A673 (cell line): Measurements from ENCODE around the gene PYGB. TPM values are rescaled to one million over a fixed set of nuclear protein-coding genes. Genes with fewer than 3 reads are reported as not detected.

Source experiments
- BruUV-seq: library from RNA; stranded (reverse); fragments of 400-500 nt; replicated peaks from 2 replicates; lab custom pipeline; 2021; lab: Mats Ljungman, UMichigan
- CTCF ChIA-PET: fragments of 300-600 bp; sonication (Branson Sonifier 250); formaldehyde crosslinking; loops from one replicate; lab custom pipeline; 2022; ENCODE audit warnings: antibody characterized with exemption; lab: Charles Lee
- POLR2A ChIA-PET: fragments of 300-600 bp; sonication (Branson Sonifier 250); formaldehyde crosslinking; loops from one replicate; lab custom pipeline; 2022; ENCODE audit warnings: antibody characterized with exemption; ENCODE audit not compliant: low non-redundant PET; lab: Charles Lee
- DNase-seq: peaks from one replicate; pipeline ENCODE4 v3.0.0-alpha.2; 2015; ENCODE audit warnings: low spot score
- H3K27ac ChIP-seq: fragments of 200-600 bp; sonication (generic); 2 replicates; pipeline ENCODE4 v1.5.1; 2016; ENCODE audit warnings: mixed run types, low read depth, mild to moderate bottlenecking, mixed read lengths, antibody characterized with exemption, low read length; ENCODE audit not compliant: poor library complexity, severe bottlenecking
- H3K27me3 ChIP-seq: fragments of 200-600 bp; sonication (generic); replicated peaks from 2 replicates; pipeline ENCODE4 v1.6.1; 2017; ENCODE audit warnings: mixed run types, low read depth, mild to moderate bottlenecking, mixed read lengths, antibody characterized with exemption, low read length; ENCODE audit not compliant: insufficient read depth, poor library complexity
- H3K36me3 ChIP-seq: fragments of 200-600 bp; sonication (generic); 2 replicates; pipeline ENCODE4 v1.6.1; 2016; ENCODE audit warnings: mixed run types, mild to moderate bottlenecking, mixed read lengths, antibody characterized with exemption, low read length; ENCODE audit not compliant: insufficient read depth, poor library complexity, severe bottlenecking
- H3K4me1 ChIP-seq: fragments of 200-600 bp; sonication (generic); 2 replicates; pipeline ENCODE4 v1.6.1; 2017; ENCODE audit warnings: mixed run types, mild to moderate bottlenecking, mixed read lengths, antibody characterized with exemption, low read length; ENCODE audit not compliant: insufficient read depth, poor library complexity, severe bottlenecking
- H3K4me3 ChIP-seq: fragments of 200-600 bp; sonication (generic); 2 replicates; pipeline ENCODE4 v1.5.1; 2016; ENCODE audit warnings: low read depth, mixed run types, mild to moderate bottlenecking, mixed read lengths, low read length; ENCODE audit not compliant: poor library complexity, severe bottlenecking
- H3K9me3 ChIP-seq: fragments of 200-600 bp; sonication (generic); 2 replicates; pipeline ENCODE4 v1.6.1; 2016; ENCODE audit warnings: mixed run types, low read depth, mild to moderate bottlenecking, mixed read lengths, antibody characterized with exemption, low read length; ENCODE audit not compliant: poor library complexity, severe bottlenecking
- CTCF ChIP-seq: fragments of 300-800, 200-600 bp; sonication (generic); conservative IDR thresholded peaks from 2 replicates; pipeline ENCODE4 v1.5.1; 2017; ENCODE audit warnings: low read depth, mild to moderate bottlenecking, antibody characterized with exemption, low read length, moderate library complexity, mixed read lengths
- EZH2 ChIP-seq: fragments of 200-600 bp; sonication (generic); IDR thresholded peaks from 2 replicates; pipeline ENCODE4 v1.6.1; 2017; ENCODE audit warnings: borderline replicate concordance, low read depth, mild to moderate bottlenecking, mixed read lengths, antibody characterized with exemption, low read length; ENCODE audit not compliant: poor library complexity, severe bottlenecking
- intact Hi-C: fragments of 100-400 bp; cut with micrococcal nuclease; formaldehyde crosslinking; loops from one replicate; pipeline ENCODE4 v1.10.0; 2022; ENCODE audit not compliant: unreplicated experiment
- total RNA-seq: library from RNA; stranded (reverse); gene quantifications from 2 replicates; pipeline ENCODE4 v1.2.3, GENCODE V29; 2021

The PYGB gene
- total RNA-seq, 1 experiment from 2014 or later: 52.3 TPM

- POLR2A ChIA-PET: no interaction called here
- intact Hi-C loops: no loop called here
- peaks cover 12% of the 10 kb centered on the region for H3K36me3 ChIP-seq
- no peak overlapping the region for H3K4me3 ChIP-seq
- TF ChIP-seq EZH2 (no peak), CTCF (no peak)
- no peaks in the 10 kb centered on the region for H3K27me3 ChIP-seq
- CTCF ChIA-PET: no interaction called here
- no peak for DNase-seq
- no peak overlapping the region for H3K27ac ChIP-seq
- no peaks in the 10 kb centered on the region for H3K4me1 ChIP-seq
- H3K9me3 ChIP-seq: no peaks in the 10 kb centered on the region
- BruUV-seq: no TSS peak
Measured at GRCh38 chr20:25301357-25301920, 53.6 kb downstream of the PYGB start.

GRCh38 chr20:25302596-25302995 is 54.7 kb downstream of the PYGB start:
- Histone ChIP-seq H3K4me1 (no peaks in the 10 kb centered on the region), H3K27me3 (no peaks in the 10 kb centered on the region), H3K27ac (no peak overlapping the region), H3K4me3 (no peak overlapping the region), H3K9me3 (no peaks in the 10 kb centered on the region), H3K36me3 (peaks cover 4% of the 10 kb centered on the region)
- intact Hi-C loops: no loop called here
- POLR2A ChIA-PET: interaction anchor here (0.6 to 0.8 kb wide), 2 partner anchors 12 to 233 kb away, joined by 3 read pairs; no protein-coding TSS in a partner anchor
- DNase-seq: no peak
- no peak for TF ChIP-seq CTCF
- TF ChIP-seq EZH2: no peak
- BruUV-seq: no TSS peak
- CTCF ChIA-PET: no interaction called here

- H3K4me1 ChIP-seq: no peaks in the 10 kb centered on the region
- no peaks in the 10 kb centered on the region for H3K9me3 ChIP-seq
- H3K4me3 ChIP-seq: no peak overlapping the region
- no peak for TF ChIP-seq CTCF
- no peak for TF ChIP-seq EZH2
- no TSS peak for BruUV-seq
- ChIA-PET POLR2A (interaction anchor here (0.8 kb wide), 1 partner anchor 11 kb away, joined by 3 read pairs; no protein-coding TSS in a partner anchor), CTCF (no interaction called here)
- no peak for DNase-seq
- no peak overlapping the region for H3K27ac ChIP-seq
- no peaks in the 10 kb centered on the region for H3K27me3 ChIP-seq
- intact Hi-C loops: no loop called here
- H3K36me3 ChIP-seq: peaks cover 4% of the 10 kb centered on the region
Measured at GRCh38 chr20:25303292-25304024, 55.6 kb downstream of the PYGB start.
